Lung (tissue), 12 donors: ENCODE measurements around the gene CREB5. TPM values are rescaled to one million over a fixed set of nuclear protein-coding genes. Genes with fewer than 3 reads are reported as not detected.
A peak's percentile ranks its signal among the peaks of the same experiment; 100 is the strongest.

ENCODE experiments used
- ATAC-seq: fragments of 200-7000 bp; cut with Tn5 transposase; one replicate; pipeline ENCODE4 v1.9.1; 2020; ENCODE audit warnings: moderate number of reproducible peaks; ENCODE audit not compliant: insufficient read depth, low FRiP score
- DNase-seq, 3 donors: peaks; one replicate each; pipeline ENCODE4 v3.0.0-alpha.2; 2013 to 2017
- H3K27ac ChIP-seq, 2 donors: one replicate each; pipeline ENCODE4 v1.5.1; 2013; ENCODE audit warnings: mild to moderate bottlenecking in 2 of 2, moderate library complexity in 2 of 2, control low read depth in 1 of 2, inconsistent platforms in 1 of 2, low read depth in 1 of 2, low read length in 1 of 2
- H3K27me3 ChIP-seq, 3 donors: one replicate each; pipeline ENCODE4 v1.5.1; 2013; ENCODE audit warnings: low read length in 2 of 3; ENCODE audit not compliant: control insufficient read depth in 3 of 3, insufficient read depth in 3 of 3
- H3K36me3 ChIP-seq, 4 donors: one replicate each; pipeline ENCODE4 v1.5.1; 2013; ENCODE audit warnings: low read length in 4 of 4, mild to moderate bottlenecking in 1 of 4, moderate library complexity in 1 of 4; ENCODE audit not compliant: control insufficient read depth in 4 of 4, insufficient read depth in 4 of 4
- H3K4me1 ChIP-seq, 5 donors: one replicate each; pipeline ENCODE4 v1.5.1; 2013; ENCODE audit warnings: low read length in 5 of 5, mild to moderate bottlenecking in 2 of 5, moderate library complexity in 1 of 5; ENCODE audit not compliant: control insufficient read depth in 5 of 5, insufficient read depth in 5 of 5
- H3K4me3 ChIP-seq: one replicate; pipeline ENCODE4 v1.5.1; 2013; ENCODE audit warnings: mild to moderate bottlenecking, control low read depth, moderate library complexity
- H3K9ac ChIP-seq, 2 donors: one replicate each; pipeline ENCODE4 v1.5.1; 2013; ENCODE audit warnings: low read length in 2 of 2, control low read depth in 1 of 2; ENCODE audit not compliant: insufficient read depth in 1 of 2
- H3K9me3 ChIP-seq, 4 donors: one replicate each; pipeline ENCODE4 v1.5.1; 2013; ENCODE audit warnings: low read length in 3 of 4, mild to moderate bottlenecking in 1 of 4, moderate library complexity in 1 of 4; ENCODE audit not compliant: control insufficient read depth in 4 of 4, insufficient read depth in 3 of 4
- WGBS, 2 donors: extraction: QIAGEN DNeasy Blood & Tissue Kit; methylation state at CpG; one replicate each; pipeline ENCODE4 v1.1.7; 2013; 5-methylcytosine and 5-hydroxymethylcytosine counted together
- polyA plus RNA-seq, 2 donors: library from polyadenylated mRNA; stranded (reverse); fragments of 200-250 nt; gene quantifications; one replicate each; pipeline ENCODE4 v1.2.1, GENCODE V29; 2013
- total RNA-seq, 2 donors: library from RNA; depleted of rRNA in 1 of 2; stranded (reverse); fragments of >200 nt in 1 of 2; gene quantifications; one replicate each; pipeline ENCODE4 v1.2.1, GENCODE V29; 2014 to 2021
- TF ChIP-seq, protein P1 (sequence below): IDR thresholded peaks from 2 replicates; pipeline ENCODE4 v1.5.1; 2012; ENCODE audit warnings: mild to moderate bottlenecking; ENCODE audit errors: control extremely low read depth, extremely low read depth
- donor health status: control.
- donor health status: control.
- donor health status: Bipolar disorder and iron deficiency.
- donor health status: healthy.
- donor health status: DM: yes; HTN: yes; CAD: no.

CREB5 gene
- total and polyA plus RNA-seq, 4 donors = 2.7 to 23.1 (median 9.6) TPM

DNA sequence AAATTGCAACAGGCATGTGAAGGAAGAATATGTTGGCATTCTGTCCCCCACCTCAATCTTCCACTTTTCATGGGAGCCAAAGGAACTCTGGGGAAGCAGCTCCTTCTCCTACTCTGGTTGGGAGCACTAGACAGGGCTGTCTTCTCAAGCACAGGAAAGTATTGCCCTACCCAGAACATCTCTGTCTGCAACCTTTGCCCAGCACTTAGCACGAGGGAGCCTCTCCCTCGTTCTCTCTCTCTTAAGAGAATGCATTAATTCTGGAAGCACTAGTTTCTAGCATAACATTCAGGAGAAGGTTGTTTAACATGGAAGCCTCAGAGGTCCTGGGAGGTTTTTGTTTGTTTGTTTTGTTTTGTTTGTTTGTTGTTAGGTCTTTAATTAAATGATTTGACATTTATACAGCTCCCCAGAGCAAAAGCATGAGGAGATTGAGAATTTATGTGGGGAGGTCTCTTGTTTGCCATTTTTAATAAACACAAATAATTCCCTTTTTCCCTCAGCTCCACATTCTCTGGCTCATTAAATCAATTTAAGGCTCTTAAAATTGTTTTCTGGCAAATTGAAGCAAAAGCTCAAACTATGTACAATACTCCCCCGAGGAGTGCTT, 305.2 kb downstream of the CREB5 start:
- H3K4me1 ChIP-seq = peaks cover 0 to 21% (median 2%) of the 10 kb centered on the region in 5 donors
- H3K4me3 ChIP-seq = no peak overlapping the region
- 84 to 89% methylated on average over 3 of the region's 3 CpGs for WGBS, 2 donors
- H3K9ac ChIP-seq = peak overlapping the region in 1 of 2 donors; percentile 62
- H3K27me3 ChIP-seq = no peaks in the 10 kb centered on the region
- TF ChIP-seq, protein P1, sequence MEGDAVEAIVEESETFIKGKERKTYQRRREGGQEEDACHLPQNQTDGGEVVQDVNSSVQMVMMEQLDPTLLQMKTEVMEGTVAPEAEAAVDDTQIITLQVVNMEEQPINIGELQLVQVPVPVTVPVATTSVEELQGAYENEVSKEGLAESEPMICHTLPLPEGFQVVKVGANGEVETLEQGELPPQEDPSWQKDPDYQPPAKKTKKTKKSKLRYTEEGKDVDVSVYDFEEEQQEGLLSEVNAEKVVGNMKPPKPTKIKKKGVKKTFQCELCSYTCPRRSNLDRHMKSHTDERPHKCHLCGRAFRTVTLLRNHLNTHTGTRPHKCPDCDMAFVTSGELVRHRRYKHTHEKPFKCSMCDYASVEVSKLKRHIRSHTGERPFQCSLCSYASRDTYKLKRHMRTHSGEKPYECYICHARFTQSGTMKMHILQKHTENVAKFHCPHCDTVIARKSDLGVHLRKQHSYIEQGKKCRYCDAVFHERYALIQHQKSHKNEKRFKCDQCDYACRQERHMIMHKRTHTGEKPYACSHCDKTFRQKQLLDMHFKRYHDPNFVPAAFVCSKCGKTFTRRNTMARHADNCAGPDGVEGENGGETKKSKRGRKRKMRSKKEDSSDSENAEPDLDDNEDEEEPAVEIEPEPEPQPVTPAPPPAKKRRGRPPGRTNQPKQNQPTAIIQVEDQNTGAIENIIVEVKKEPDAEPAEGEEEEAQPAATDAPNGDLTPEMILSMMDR = no peak
- peaks cover 0 to 8% (median 2%) of the 10 kb centered on the region in 4 donors for H3K36me3 ChIP-seq
- no peak overlapping the region for H3K27ac ChIP-seq
- DNase-seq = no peak
- ATAC-seq = no peak
- H3K9me3 ChIP-seq = peaks cover 0 to 2% (median 0%) of the 10 kb centered on the region in 4 donors

DNA sequence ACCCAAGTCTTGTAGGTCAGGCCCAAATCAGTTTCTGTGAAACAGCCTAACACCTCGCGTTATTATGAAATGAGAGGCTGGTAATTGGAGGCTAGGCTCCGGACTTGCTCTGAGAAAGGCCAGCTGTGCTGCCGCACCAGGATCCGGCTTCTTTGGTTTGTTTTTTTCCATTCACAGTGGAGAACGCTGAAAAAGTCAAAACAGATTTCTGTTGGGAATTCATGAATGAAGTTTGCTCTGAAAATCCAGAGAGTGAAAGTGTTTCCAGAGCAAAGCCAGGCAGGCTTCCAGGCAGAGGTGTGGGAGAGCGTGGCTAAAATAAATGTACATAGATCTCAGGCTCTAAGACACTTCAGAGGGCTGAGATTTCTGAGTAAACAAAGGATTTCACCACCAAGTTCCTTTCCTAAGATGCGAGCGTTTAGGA, 305.8 kb downstream of the CREB5 start:
- DNase-seq = peak; percentile 42 to 86 (median 84)
- Histone ChIP-seq H3K36me3 (peaks cover 0 to 8% (median 2%) of the 10 kb centered on the region in 4 donors), H3K27ac (no peak overlapping the region), H3K9ac (peak overlapping the region in 1 of 2 donors; percentile 62), H3K4me1 (peaks cover 0 to 21% (median 2%) of the 10 kb centered on the region in 5 donors), H3K27me3 (no peaks in the 10 kb centered on the region), H3K4me3 (no peak overlapping the region), H3K9me3 (peaks cover 0 to 2% (median 0%) of the 10 kb centered on the region in 4 donors)
- TF ChIP-seq, protein P1 = no peak
- ATAC-seq = no peak
- 57 to 77% methylated on average over 9 of the region's 9 CpGs for WGBS, 2 donors

DNA sequence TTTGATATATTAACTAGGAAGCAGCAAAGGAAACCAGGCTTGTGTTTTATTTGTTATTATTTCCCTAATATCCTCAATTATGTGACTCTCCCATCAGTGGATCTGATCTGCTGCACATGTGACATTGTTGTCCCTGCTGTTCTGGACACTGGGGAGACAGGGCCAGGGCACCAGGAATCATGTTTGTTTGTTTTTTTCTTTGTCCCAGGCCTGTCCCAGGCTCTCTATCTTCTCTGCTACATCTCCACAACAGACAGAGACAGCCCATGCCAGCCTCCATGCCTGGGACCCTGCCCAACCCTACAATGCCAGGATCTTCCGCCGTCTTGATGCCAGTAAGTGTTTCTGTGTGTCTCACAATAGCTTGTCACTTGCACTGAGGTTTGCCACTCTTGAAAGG, 306.2 kb downstream of the CREB5 start:
- H3K36me3 ChIP-seq = peaks cover 0 to 8% (median 2%) of the 10 kb centered on the region in 4 donors
- H3K27ac ChIP-seq = no peak overlapping the region
- no peak overlapping the region for H3K4me3 ChIP-seq
- no peaks in the 10 kb centered on the region for H3K27me3 ChIP-seq
- DNase-seq (peak in 1 of 3 donors; percentile 18), ATAC-seq (no peak)
- TF ChIP-seq, protein P1 = no peak
- H3K4me1 ChIP-seq = peaks cover 0 to 21% (median 2%) of the 10 kb centered on the region in 5 donors
- WGBS, 2 donors = 73 to 92% methylated on average over 2 of the region's 2 CpGs
- H3K9ac ChIP-seq = no peak overlapping the region
- H3K9me3 ChIP-seq = peaks cover 0 to 2% (median 0%) of the 10 kb centered on the region in 4 donors
